Measurements from ENCODE around the gene RICTOR.

Gene RICTOR

GRCh38 chr5:39099831-39100230, 25.6 kb upstream of the RICTOR start:
- DNase-seq: no peak

- DNase-seq: no peak
Observed at GRCh38 chr5:39093352-39093751, 19.2 kb upstream of the RICTOR start.

GRCh38 chr5:39092581-39093351, 18.6 kb upstream of the RICTOR start:
- DNase-seq: no peak

DNA sequence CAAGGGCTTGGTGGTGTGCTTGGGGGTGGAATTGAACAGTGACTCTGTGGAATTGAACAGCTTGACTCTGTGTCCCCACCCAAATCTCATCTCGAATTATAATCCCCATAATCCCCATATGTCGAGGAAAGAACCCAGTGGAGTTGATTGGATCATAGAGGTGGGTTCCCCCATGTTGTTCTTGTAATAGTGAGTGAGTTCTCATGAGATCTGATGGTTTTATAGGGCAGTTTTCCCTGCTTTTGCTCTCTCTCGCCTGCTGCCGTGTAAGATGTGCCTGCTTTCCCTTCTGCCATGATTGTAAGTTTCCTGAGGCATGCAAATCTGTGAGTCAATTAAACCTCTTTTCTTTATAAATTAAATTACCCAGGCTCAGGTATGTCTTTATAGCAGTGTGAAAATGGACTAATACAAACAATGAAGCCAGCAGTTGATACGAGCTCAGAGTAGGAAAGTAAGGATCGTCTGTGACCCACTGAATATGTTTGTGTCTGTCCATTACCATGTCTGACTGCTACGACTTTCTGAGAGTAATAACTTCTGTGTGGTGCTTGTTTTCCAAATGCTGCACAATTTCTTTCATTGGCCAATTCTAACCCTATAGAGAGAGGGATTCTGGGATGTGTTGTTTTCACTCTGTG, 17.9 kb upstream of the RICTOR start:
- no peak for DNase-seq

DNA sequence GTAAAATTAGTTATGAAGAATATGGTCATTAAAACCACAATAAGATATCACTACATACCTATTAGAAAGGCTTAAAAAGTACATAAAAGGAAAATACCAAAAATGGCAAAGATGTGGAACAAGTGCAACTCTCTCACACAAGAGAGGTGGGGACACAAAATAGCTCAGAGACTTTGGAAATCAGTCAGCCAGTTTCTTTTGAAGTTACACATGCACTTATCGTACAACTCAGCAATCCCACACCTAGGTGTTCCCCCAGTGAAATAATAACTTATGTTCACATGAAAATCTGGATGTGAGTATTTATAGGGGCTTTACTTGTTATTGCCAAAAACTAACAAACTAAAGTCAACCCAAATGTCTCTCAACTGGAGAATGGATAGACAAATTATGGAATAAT, 9.8 kb upstream of the RICTOR start:
- no peak for DNase-seq

DNA sequence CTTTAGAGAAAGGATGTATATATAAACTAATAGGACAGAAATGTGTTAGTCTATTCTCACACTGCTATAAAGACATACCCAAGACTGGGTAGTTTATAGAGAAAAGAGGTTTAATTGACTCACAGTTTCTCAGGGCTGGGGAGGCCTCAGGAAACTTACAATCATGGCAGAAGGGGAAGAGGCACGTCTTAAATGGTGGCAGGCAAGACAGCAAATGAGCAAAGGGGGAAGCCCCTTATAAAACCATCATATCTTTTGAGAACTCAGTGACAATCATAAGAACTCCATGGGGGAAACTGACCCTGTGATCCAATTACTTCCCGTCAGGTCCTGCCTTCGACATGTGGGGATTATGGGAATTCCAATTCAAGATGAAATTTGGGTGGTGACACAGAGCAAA, 8.8 kb upstream of the RICTOR start:
- DNase-seq: no peak

GRCh38 chr5:39080597-39081204, 6.5 kb upstream of the RICTOR start:
- peak; percentile 41 for DNase-seq

- no peak for DNase-seq
Observed at GRCh38 chr5:39080168-39080567, 6.0 kb upstream of the RICTOR start.

GRCh38 chr5:39079147-39079546, 4.9 kb upstream of the RICTOR start:
- no peak for DNase-seq

- no peak for DNase-seq
Observed at GRCh38 chr5:39076757-39077728, 2.8 kb upstream of the RICTOR start.

DNA sequence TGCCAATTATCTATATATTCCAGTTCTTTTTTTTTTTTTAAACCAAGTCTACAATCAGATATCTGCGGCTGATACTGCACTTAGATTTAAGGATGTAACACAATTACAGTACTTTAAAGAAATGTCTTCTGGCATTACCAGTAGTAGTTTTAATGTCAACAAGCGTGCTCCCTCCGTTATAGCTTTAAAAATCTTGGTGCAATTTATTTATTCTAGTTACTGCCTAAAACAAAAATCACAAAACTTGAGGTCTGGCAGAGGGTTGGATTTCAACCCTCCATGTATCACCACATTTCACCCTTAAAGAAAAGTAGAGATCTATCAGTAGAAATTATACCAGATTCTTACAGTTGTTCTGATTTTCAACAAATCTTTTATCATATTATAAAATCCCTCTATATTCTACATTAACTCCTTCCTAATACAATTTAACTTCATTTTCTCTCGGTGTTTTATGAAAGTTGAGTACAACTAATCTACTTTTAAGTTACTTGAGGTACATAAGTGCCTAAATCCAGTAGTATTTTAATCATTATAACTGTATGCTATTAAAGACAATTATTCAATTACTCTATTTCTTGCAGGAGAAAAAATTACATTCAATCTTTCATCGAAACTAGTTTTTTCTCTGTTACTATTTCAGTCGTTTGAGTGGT, 2.0 kb upstream of the RICTOR start:
- DNase-seq: no peak

DNA sequence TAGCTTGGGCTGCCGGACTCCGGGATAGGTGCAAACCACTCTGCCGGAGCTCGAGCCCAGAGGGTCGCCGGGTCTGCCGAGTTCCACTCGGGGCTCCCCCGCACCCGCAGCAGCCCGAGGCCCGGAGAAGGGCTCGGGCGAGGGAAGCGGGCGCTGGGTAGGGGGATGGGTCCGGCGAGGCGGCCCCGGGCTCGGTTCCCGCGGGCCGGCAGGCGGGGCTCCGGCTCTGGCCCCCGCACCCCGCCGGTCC, 507 bp downstream of the RICTOR start:
- DNase-seq: no peak

GRCh38 chr5:39072925-39073766, 1.1 kb downstream of the RICTOR start:
- peak; percentile 10 for DNase-seq

GRCh38 chr5:39068099-39068498, 6.1 kb downstream of the RICTOR start:
- DNase-seq: no peak

DNA sequence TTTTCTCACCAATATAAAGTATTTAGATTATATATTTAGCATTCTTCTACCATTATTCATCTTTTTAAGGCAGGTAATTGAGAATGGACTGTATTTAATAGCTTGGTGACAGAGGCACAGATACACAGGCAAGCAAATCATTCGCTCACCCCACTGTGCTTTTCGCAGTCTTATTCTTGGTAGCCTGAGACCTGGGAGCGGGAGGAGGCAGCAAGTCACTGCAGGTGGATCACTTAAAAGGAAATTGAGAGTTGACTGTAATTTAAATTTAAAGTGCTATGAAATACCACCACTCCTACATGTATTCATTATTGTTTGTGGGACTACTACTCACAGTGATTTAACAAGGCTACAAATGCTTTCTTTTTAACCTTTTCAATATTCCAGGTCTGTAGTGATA, 9.7 kb downstream of the RICTOR start:
- DNase-seq: no peak

GRCh38 chr5:39063037-39063436, 11.2 kb downstream of the RICTOR start:
- DNase-seq: no peak

DNA sequence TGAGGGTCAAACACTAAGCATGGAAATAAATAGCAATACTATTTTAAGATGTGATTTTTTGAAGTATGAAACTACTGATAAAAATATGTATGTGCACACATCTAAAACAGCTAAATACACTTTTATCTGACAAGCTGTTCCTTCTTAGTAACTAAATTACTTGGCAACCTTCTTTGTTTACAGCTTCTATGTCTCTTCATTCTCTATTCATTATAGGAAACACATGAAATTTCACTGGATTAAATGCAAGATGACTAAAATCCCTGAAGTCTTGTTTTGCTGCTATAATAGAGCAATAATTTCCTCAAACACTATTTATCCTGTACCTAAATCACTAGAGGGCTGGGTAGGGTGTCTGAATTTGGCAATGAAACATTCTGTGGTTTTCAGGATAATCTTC, 11.7 kb downstream of the RICTOR start:
- no peak for DNase-seq

GRCh38 chr5:39062104-39062503, 12.1 kb downstream of the RICTOR start:
- no peak for DNase-seq

GRCh38 chr5:39059064-39059463, 15.1 kb downstream of the RICTOR start:
- DNase-seq: no peak

DNA sequence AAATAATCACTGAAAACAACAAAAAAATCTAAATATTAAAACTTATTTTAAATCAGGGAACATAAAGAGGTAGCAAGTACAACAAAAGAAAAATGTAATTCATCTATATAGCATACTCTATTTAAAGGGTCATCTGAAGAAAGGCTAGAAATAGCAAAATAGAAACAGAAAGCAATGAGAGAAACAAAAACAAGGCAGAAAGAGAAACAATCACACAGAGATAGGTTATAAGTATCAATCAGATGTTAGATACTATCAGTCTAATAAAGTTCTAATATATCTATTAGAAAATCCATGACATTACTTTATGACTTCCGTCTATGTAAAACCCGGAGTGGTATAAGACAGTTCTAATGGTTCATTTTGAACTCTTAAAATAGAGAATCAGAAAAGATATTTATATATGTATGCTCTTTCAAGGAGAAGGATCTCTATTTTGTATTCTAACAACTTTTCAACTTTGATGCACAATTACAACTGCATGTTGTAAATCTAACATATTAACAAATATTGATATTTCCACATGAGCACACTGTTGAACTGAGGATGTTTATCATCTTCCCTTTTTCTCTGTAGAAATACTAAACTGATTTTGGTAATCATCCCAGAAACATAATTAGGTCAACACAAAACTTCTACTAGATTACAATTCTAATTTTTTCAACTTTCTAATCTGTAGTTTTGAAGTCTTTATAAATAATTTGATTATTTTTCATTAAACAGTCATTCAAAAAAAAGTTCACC, 15.8 kb downstream of the RICTOR start:
- no peak for DNase-seq

- DNase-seq: no peak
Observed at GRCh38 chr5:39057734-39058133, 16.5 kb downstream of the RICTOR start.

Data from NCI-H524 treated with DMSO at 0.1 percent for 48 hours (cell line).